ENCODE results near the gene MACF1.

Gene MACF1

DNA sequence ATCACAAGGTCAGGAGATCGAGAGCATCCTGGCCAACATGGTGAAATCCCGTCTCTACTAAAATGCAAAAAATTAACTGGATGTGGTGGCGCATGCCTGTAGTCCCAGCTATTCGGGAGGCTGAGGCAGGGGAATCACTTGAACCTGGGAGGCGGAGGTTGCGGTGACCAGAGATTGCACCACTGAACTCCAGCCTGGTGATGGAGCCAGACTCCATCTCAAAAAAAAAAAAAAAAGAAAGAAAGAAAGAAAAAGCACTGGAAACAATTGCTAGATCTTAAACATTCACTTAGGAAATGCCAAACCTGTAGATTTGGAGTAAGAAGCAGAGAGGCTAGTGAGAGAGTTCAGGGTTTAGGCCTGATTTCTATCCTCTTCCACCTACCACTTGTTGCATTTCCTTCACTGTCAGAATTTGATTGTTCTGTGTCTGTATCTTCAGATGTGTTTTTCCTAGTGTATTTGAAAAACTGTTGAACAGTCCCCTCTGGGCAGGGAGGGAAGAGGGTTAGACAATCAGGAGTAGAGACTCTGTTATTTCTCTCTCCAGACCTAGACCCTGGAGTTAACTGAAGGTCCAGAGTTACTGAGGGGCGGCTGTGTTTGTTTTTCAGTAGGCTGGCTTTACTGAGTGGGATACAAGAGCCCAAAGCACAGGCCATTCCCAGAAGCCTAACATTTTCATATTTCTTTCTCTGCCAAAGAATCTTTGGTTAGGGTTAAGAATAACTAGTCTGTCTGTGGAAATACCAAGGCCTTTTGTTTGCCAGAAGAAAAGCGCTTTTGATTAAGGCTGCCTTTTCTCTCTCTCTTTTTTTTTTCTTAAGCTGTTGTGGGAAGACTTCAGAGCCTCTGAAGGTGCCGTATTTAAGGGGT, 31.1 kb upstream of the MACF1 start:
- Histone ChIP-seq H4K20me1 (ENCODE audit: insufficient read depth) (no peaks in the 10 kb centered on the region), H3K27ac (no peak overlapping the region), H3K36me3 (ENCODE audit: insufficient read depth) (no peaks in the 10 kb centered on the region), H3K9ac (no peak overlapping the region), H3K4me3 (IDR thresholded peaks at IDR 0.05; ENCODE audit: insufficient read depth, low read depth, low read length) (no peak overlapping the region), H3K4me1 (ENCODE audit: low read depth, poor library complexity, severe bottlenecking) (no peaks in the 10 kb centered on the region), H3K27me3 (ENCODE audit: insufficient read depth, low read depth) (no peaks in the 10 kb centered on the region), H3K4me2 (no peak overlapping the region), H2AFZ (ENCODE audit: low read depth) (no peak overlapping the region), H3K79me2 (ENCODE audit: insufficient read depth, low read depth) (no peaks in the 10 kb centered on the region)
- TF ChIP-seq CTCF (conservative IDR thresholded peaks at IDR 0.05; ENCODE audit: low read depth, low read length), result no peak

DNA sequence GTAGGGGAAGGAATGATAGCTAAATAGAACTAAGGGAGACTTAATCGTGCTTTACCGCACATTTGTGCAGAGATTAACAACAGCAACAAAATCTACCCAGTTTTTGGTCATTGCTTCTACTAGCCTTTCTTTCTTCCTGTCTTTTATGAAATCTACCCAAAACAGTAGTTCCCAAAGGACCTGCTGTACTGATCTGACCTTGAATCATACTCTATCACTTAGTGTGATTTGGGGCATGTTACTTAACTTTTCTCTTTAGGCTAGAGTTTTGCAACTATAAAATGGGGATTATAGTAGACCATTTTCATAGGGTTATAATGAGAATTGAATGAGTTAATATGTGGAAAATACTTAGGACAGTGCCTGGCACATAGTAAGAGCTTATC, 30.5 kb upstream of the MACF1 start:
- Histone ChIP-seq H3K27me3 (ENCODE audit: insufficient read depth, low read depth) (no peaks in the 10 kb centered on the region), H3K4me1 (ENCODE audit: low read depth, poor library complexity, severe bottlenecking) (no peaks in the 10 kb centered on the region), H4K20me1 (ENCODE audit: insufficient read depth) (no peaks in the 10 kb centered on the region), H3K79me2 (ENCODE audit: insufficient read depth, low read depth) (no peaks in the 10 kb centered on the region), H3K36me3 (ENCODE audit: insufficient read depth) (no peaks in the 10 kb centered on the region), H2AFZ (ENCODE audit: low read depth) (no peak overlapping the region), H3K27ac (no peak overlapping the region), H3K4me3 (IDR thresholded peaks at IDR 0.05; ENCODE audit: insufficient read depth, low read depth, low read length) (no peak overlapping the region), H3K4me2 (no peak overlapping the region), H3K9ac (no peak overlapping the region)
- TF ChIP-seq CTCF (conservative IDR thresholded peaks at IDR 0.05; ENCODE audit: low read depth, low read length), result no peak

GRCh38 chr1:39174390-39175081, 30.0 kb upstream of the MACF1 start:
- Histone ChIP-seq H3K4me3 (IDR thresholded peaks at IDR 0.05; ENCODE audit: insufficient read depth, low read depth, low read length) (no peak overlapping the region), H4K20me1 (ENCODE audit: insufficient read depth) (no peaks in the 10 kb centered on the region), H2AFZ (ENCODE audit: low read depth) (no peak overlapping the region), H3K4me1 (ENCODE audit: low read depth, poor library complexity, severe bottlenecking) (no peaks in the 10 kb centered on the region), H3K27me3 (ENCODE audit: insufficient read depth, low read depth) (no peaks in the 10 kb centered on the region), H3K27ac (no peak overlapping the region), H3K9ac (no peak overlapping the region), H3K79me2 (ENCODE audit: insufficient read depth, low read depth) (no peaks in the 10 kb centered on the region), H3K36me3 (ENCODE audit: insufficient read depth) (no peaks in the 10 kb centered on the region), H3K4me2 (no peak overlapping the region)
- TF ChIP-seq CTCF (conservative IDR thresholded peaks at IDR 0.05; ENCODE audit: low read depth, low read length), result no peak

DNA sequence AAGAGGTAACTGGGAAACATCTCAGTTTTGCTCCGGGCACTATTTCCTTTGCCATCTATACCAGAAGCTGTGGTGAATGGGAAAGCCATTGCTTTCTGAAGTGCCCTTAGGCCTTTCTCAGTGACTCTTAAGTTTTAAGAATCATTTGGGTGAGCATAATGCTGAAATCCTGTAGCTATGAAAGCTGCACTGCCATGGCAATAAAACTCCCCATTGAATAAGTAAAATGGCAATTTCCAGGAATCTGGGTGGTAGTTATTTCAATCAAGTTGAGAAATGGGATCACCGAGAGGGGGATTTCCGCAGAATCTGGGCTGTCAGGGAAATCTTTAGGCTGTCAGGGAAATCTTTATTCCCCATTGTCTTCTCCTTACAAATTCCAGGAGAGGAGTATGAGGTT, 26.8 kb upstream of the MACF1 start:
- Histone ChIP-seq H3K79me2 (ENCODE audit: insufficient read depth, low read depth) (no peaks in the 10 kb centered on the region), H3K27me3 (ENCODE audit: insufficient read depth, low read depth) (no peaks in the 10 kb centered on the region), H2AFZ (ENCODE audit: low read depth) (no peak overlapping the region), H3K4me2 (no peak overlapping the region), H3K4me1 (ENCODE audit: low read depth, poor library complexity, severe bottlenecking) (no peaks in the 10 kb centered on the region), H3K4me3 (IDR thresholded peaks at IDR 0.05; ENCODE audit: insufficient read depth, low read depth, low read length) (no peak overlapping the region), H3K9ac (no peak overlapping the region), H3K36me3 (ENCODE audit: insufficient read depth) (no peaks in the 10 kb centered on the region), H3K27ac (no peak overlapping the region), H4K20me1 (ENCODE audit: insufficient read depth) (no peaks in the 10 kb centered on the region)
- no peak for TF ChIP-seq CTCF (conservative IDR thresholded peaks at IDR 0.05; ENCODE audit: low read depth, low read length)

Data from KMS-11 (cell line).